Thoracic aorta (tissue), 2 donors: ENCODE measurements around the gene TMTC2. TPM values are rescaled to one million over a fixed set of nuclear protein-coding genes. Genes with fewer than 3 reads are reported as not detected.

Experiments used
- ATAC-seq: fragments of 150-250 bp; one replicate; pipeline ENCODE4 v1.8.0; 2017; ENCODE audit warnings: low read depth; ENCODE audit not compliant: insufficient number of reproducible peaks, low FRiP score
- DNase-seq: peaks from one replicate; pipeline ENCODE4 v3.0.0-alpha.2; 2020; ENCODE audit warnings: low spot score
- H3K27ac ChIP-seq, 2 donors: fragments of 200-600 bp; sonication (generic); 1 replicate in 1 of 2; 2 replicates in 1 of 2; pipeline ENCODE4 v1.5.1; 2016; ENCODE audit warnings: mild to moderate bottlenecking in 2 of 2, moderate library complexity in 2 of 2
- H3K27me3 ChIP-seq: fragments of 200-600 bp; sonication (generic); replicated peaks from 2 replicates; pipeline ENCODE4 v1.6.0; 2016; ENCODE audit warnings: mild to moderate bottlenecking; ENCODE audit not compliant: insufficient read depth
- H3K36me3 ChIP-seq: fragments of 200-600 bp; sonication (generic); one replicate; pipeline ENCODE4 v1.5.1; 2016
- H3K4me1 ChIP-seq, 2 donors: fragments of 200-600 bp; sonication (generic); 1 replicate in 1 of 2; 2 replicates in 1 of 2; pipeline versions ENCODE4 v1.5.1 to v1.6.0; 2016; ENCODE audit warnings: low read depth in 2 of 2, mild to moderate bottlenecking in 1 of 2; ENCODE audit not compliant: control insufficient read depth in 1 of 2
- H3K4me3 ChIP-seq: fragments of 200-600 bp; sonication (generic); 2 replicates; pipeline ENCODE4 v1.5.1; 2016; ENCODE audit warnings: mild to moderate bottlenecking
- H3K9me3 ChIP-seq: fragments of 200-600 bp; sonication (generic); 2 replicates; pipeline ENCODE4 v1.5.1; 2016
- CTCF ChIP-seq: fragments of 200-600 bp; sonication (generic); IDR thresholded peaks from one replicate; pipeline ENCODE4 v1.5.1; 2019; ENCODE audit warnings: antibody characterized with exemption
- total RNA-seq, 2 donors: library from RNA; depleted of rRNA; stranded (reverse); fragments of >200 nt; gene quantifications; one replicate each; pipeline versions ENCODE4 v1.1.0 to v1.2.3, GENCODE V29; 2016

TMTC2 gene
- total RNA-seq, 2 donors from 2014 or later, result 2.8 to 8.6 TPM

- Histone ChIP-seq H3K27me3 (no peaks in the 10 kb centered on the region), H3K36me3 (no peaks in the 10 kb centered on the region), H3K27ac (no peak overlapping the region), H3K9me3 (no peaks in the 10 kb centered on the region), H3K4me3 (no peak overlapping the region), H3K4me1 (no peaks in the 10 kb centered on the region)
- ATAC-seq (no peak), DNase-seq (no peak)
- no peak for TF ChIP-seq CTCF
Measured at GRCh38 chr12:83046019-83046418, 359.3 kb downstream of the TMTC2 start.

- H3K27ac ChIP-seq, result no peak overlapping the region
- no peaks in the 10 kb centered on the region for H3K4me1 ChIP-seq
- no peaks in the 10 kb centered on the region for H3K27me3 ChIP-seq
- no peak overlapping the region for H3K4me3 ChIP-seq
- no peaks in the 10 kb centered on the region for H3K36me3 ChIP-seq
- DNase-seq (no peak), ATAC-seq (no peak)
- TF ChIP-seq CTCF, result no peak
- H3K9me3 ChIP-seq, result no peaks in the 10 kb centered on the region
Measured at GRCh38 chr12:83049306-83049705, 362.6 kb downstream of the TMTC2 start.

- no peak for ATAC-seq
- Histone ChIP-seq H3K9me3 (no peaks in the 10 kb centered on the region), H3K4me3 (no peak overlapping the region), H3K27ac (no peak overlapping the region), H3K27me3 (no peaks in the 10 kb centered on the region), H3K36me3 (no peaks in the 10 kb centered on the region), H3K4me1 (no peaks in the 10 kb centered on the region)
- DNase-seq, result no peak
- no peak for TF ChIP-seq CTCF
Measured at GRCh38 chr12:83052890-83053541, 366.3 kb downstream of the TMTC2 start.

- H3K27me3 ChIP-seq, result no peaks in the 10 kb centered on the region
- H3K9me3 ChIP-seq, result no peaks in the 10 kb centered on the region
- H3K27ac ChIP-seq, result no peak overlapping the region
- DNase-seq (no peak), ATAC-seq (no peak)
- no peak overlapping the region for H3K4me3 ChIP-seq
- no peaks in the 10 kb centered on the region for H3K36me3 ChIP-seq
- H3K4me1 ChIP-seq, result no peaks in the 10 kb centered on the region
- no peak for TF ChIP-seq CTCF
Measured at GRCh38 chr12:83057436-83057835, 370.7 kb downstream of the TMTC2 start.

- H3K36me3 ChIP-seq, result no peaks in the 10 kb centered on the region
- ATAC-seq (no peak), DNase-seq (no peak)
- H3K4me3 ChIP-seq, result no peak overlapping the region
- no peak overlapping the region for H3K27ac ChIP-seq
- H3K27me3 ChIP-seq, result no peaks in the 10 kb centered on the region
- TF ChIP-seq CTCF, result no peak
- no peaks in the 10 kb centered on the region for H3K9me3 ChIP-seq
- H3K4me1 ChIP-seq, result no peaks in the 10 kb centered on the region
Measured at GRCh38 chr12:83059107-83059506, 372.4 kb downstream of the TMTC2 start.
